ENCODE results near the gene TBX19.

DNA sequence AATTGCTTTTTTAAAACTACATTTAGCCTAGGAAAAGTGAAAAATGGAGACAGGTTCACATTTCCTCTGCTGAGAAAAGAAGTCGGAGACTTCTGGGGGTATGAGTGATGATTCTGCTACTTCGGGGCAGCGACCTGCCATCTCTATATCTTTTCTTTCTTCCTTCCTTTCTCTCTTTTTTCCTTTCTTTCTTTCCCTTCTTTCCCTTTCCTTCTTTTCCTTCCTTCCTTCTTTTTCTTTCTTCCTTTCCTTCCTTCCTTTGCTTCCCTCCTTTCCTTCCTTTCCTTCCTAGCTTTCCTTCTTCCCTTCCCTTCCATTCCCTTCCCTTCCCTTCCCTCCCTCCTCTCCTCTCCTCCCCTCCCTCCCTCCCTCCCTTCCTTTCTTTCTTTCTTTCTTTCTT, 17.8 kb downstream of the TBX19 start:
- TF ChIP-seq, protein P1, sequence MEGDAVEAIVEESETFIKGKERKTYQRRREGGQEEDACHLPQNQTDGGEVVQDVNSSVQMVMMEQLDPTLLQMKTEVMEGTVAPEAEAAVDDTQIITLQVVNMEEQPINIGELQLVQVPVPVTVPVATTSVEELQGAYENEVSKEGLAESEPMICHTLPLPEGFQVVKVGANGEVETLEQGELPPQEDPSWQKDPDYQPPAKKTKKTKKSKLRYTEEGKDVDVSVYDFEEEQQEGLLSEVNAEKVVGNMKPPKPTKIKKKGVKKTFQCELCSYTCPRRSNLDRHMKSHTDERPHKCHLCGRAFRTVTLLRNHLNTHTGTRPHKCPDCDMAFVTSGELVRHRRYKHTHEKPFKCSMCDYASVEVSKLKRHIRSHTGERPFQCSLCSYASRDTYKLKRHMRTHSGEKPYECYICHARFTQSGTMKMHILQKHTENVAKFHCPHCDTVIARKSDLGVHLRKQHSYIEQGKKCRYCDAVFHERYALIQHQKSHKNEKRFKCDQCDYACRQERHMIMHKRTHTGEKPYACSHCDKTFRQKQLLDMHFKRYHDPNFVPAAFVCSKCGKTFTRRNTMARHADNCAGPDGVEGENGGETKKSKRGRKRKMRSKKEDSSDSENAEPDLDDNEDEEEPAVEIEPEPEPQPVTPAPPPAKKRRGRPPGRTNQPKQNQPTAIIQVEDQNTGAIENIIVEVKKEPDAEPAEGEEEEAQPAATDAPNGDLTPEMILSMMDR (tag by site-specific recombination; IDR thresholded peaks at IDR 0.05), result no peak
- TF ChIP-seq ZNF660 (tag by site-specific recombination; IDR thresholded peaks at IDR 0.05) (no peak), ZNF121 (tag by site-specific recombination; IDR thresholded peaks at IDR 0.05) (no peak)
- TF ChIP-seq, protein P2, sequence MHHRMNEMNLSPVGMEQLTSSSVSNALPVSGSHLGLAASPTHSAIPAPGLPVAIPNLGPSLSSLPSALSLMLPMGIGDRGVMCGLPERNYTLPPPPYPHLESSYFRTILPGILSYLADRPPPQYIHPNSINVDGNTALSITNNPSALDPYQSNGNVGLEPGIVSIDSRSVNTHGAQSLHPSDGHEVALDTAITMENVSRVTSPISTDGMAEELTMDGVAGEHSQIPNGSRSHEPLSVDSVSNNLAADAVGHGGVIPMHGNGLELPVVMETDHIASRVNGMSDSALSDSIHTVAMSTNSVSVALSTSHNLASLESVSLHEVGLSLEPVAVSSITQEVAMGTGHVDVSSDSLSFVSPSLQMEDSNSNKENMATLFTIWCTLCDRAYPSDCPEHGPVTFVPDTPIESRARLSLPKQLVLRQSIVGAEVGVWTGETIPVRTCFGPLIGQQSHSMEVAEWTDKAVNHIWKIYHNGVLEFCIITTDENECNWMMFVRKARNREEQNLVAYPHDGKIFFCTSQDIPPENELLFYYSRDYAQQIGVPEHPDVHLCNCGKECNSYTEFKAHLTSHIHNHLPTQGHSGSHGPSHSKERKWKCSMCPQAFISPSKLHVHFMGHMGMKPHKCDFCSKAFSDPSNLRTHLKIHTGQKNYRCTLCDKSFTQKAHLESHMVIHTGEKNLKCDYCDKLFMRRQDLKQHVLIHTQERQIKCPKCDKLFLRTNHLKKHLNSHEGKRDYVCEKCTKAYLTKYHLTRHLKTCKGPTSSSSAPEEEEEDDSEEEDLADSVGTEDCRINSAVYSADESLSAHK (tag by site-specific recombination; IDR thresholded peaks at IDR 0.05), result no peak
- TF ChIP-seq, protein P3, sequence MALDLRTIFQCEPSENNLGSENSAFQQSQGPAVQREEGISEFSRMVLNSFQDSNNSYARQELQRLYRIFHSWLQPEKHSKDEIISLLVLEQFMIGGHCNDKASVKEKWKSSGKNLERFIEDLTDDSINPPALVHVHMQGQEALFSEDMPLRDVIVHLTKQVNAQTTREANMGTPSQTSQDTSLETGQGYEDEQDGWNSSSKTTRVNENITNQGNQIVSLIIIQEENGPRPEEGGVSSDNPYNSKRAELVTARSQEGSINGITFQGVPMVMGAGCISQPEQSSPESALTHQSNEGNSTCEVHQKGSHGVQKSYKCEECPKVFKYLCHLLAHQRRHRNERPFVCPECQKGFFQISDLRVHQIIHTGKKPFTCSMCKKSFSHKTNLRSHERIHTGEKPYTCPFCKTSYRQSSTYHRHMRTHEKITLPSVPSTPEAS (tag by site-specific recombination; IDR thresholded peaks at IDR 0.05), result no peak
- TF ChIP-seq, protein P4, sequence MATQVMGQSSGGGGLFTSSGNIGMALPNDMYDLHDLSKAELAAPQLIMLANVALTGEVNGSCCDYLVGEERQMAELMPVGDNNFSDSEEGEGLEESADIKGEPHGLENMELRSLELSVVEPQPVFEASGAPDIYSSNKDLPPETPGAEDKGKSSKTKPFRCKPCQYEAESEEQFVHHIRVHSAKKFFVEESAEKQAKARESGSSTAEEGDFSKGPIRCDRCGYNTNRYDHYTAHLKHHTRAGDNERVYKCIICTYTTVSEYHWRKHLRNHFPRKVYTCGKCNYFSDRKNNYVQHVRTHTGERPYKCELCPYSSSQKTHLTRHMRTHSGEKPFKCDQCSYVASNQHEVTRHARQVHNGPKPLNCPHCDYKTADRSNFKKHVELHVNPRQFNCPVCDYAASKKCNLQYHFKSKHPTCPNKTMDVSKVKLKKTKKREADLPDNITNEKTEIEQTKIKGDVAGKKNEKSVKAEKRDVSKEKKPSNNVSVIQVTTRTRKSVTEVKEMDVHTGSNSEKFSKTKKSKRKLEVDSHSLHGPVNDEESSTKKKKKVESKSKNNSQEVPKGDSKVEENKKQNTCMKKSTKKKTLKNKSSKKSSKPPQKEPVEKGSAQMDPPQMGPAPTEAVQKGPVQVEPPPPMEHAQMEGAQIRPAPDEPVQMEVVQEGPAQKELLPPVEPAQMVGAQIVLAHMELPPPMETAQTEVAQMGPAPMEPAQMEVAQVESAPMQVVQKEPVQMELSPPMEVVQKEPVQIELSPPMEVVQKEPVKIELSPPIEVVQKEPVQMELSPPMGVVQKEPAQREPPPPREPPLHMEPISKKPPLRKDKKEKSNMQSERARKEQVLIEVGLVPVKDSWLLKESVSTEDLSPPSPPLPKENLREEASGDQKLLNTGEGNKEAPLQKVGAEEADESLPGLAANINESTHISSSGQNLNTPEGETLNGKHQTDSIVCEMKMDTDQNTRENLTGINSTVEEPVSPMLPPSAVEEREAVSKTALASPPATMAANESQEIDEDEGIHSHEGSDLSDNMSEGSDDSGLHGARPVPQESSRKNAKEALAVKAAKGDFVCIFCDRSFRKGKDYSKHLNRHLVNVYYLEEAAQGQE (tag by site-specific recombination; IDR thresholded peaks at IDR 0.05), result no peak
